ENCODE results near the gene PLAC8L1. TPM values are rescaled to one million over a fixed set of nuclear protein-coding genes. Genes with fewer than 3 reads are reported as not detected.

Gene PLAC8L1
- polyA plus RNA-seq, 1 donor (not counting 4 experiments of a cell fraction or from before 2014, with no cell fraction given) = 0.69 TPM

- Histone ChIP-seq H2AFZ (ENCODE audit: control insufficient read depth, low read length) (no peak overlapping the region), H3K4me1 (ENCODE audit: control insufficient read depth, extremely low read depth, insufficient read depth, low read length) (peaks cover 11% of the 10 kb centered on the region), H3K9me3 (ENCODE audit: control insufficient read depth, low read depth, low read length) (no peaks in the 10 kb centered on the region), H3K9ac (ENCODE audit: control insufficient read depth, extremely low read depth, insufficient read depth, low read length) (no peak overlapping the region), H3K36me3 (ENCODE audit: control insufficient read depth in 2 of 2, extremely low read depth in 1 of 2, insufficient read depth in 2 of 2, low read length in 2 of 2) (peaks cover 7 to 13% of the 10 kb centered on the region in 2 experiments), H4K20me1 (ENCODE audit: control insufficient read depth, extremely low read depth, insufficient read depth, low read length) (no peaks in the 10 kb centered on the region), H3K4me2 (ENCODE audit: control insufficient read depth, extremely low read depth, insufficient read depth, low read depth, low read length) (no peak overlapping the region), H3K79me2 (ENCODE audit: control insufficient read depth, insufficient read depth, low read length) (no peaks in the 10 kb centered on the region), H3K4me3 (ENCODE audit: control insufficient read depth in 2 of 3, extremely low read depth in 1 of 3, insufficient read depth in 2 of 3, low read depth in 1 of 3, low read length in 3 of 3) (no peak overlapping the region), H3K27me3 (ENCODE audit: control insufficient read depth, extremely low read depth, insufficient read depth, low read length) (no peaks in the 10 kb centered on the region), H3K9me1 (ENCODE audit: control insufficient read depth, extremely low read depth, insufficient read depth, low read length) (no peaks in the 10 kb centered on the region), H3K27ac (ENCODE audit: control insufficient read depth, insufficient read depth, low read length) (no peak overlapping the region)
- DNase-seq (ENCODE audit: low read depth, low spot score) (no peak), FAIRE-seq (no peak)
- TF ChIP-seq EZH2 (IDR thresholded peaks at IDR 0.05; ENCODE audit: low read length) (no peak), CTCF (optimal IDR thresholded peaks at IDR 0.05 in 1 of 3, IDR thresholded peaks at IDR 0.05 in 1 of 3, conservative IDR thresholded peaks at IDR 0.05 in 1 of 3; ENCODE audit: extremely low read depth in 1 of 3, insufficient read depth in 2 of 3, low read length in 3 of 3) (no peak)
- dilution Hi-C loops (cut with MboI; ENCODE audit: extremely low pct_ligation_motif_present, low sequenced_read_pairs) = no loop called here
These were observed 32.8 kb downstream of the PLAC8L1 start for GRCh38 chr5:146072595-146072994.

GRCh38 chr5:146071171-146071570 lies 34.2 kb downstream of the PLAC8L1 start:
- Histone ChIP-seq H3K79me2 (ENCODE audit: control insufficient read depth, insufficient read depth, low read length) (no peaks in the 10 kb centered on the region), H3K4me3 (ENCODE audit: control insufficient read depth in 2 of 3, extremely low read depth in 1 of 3, insufficient read depth in 2 of 3, low read depth in 1 of 3, low read length in 3 of 3) (no peak overlapping the region), H3K36me3 (ENCODE audit: control insufficient read depth in 2 of 2, extremely low read depth in 1 of 2, insufficient read depth in 2 of 2, low read length in 2 of 2) (peaks cover 12 to 14% of the 10 kb centered on the region in 2 experiments), H3K4me1 (ENCODE audit: control insufficient read depth, extremely low read depth, insufficient read depth, low read length) (peaks cover 11% of the 10 kb centered on the region), H3K27ac (ENCODE audit: control insufficient read depth, insufficient read depth, low read length) (no peak overlapping the region), H3K4me2 (ENCODE audit: control insufficient read depth, extremely low read depth, insufficient read depth, low read depth, low read length) (no peak overlapping the region), H3K9me1 (ENCODE audit: control insufficient read depth, extremely low read depth, insufficient read depth, low read length) (no peaks in the 10 kb centered on the region), H2AFZ (ENCODE audit: control insufficient read depth, low read length) (no peak overlapping the region), H3K9me3 (ENCODE audit: control insufficient read depth, low read depth, low read length) (no peaks in the 10 kb centered on the region), H3K27me3 (ENCODE audit: control insufficient read depth, extremely low read depth, insufficient read depth, low read length) (no peaks in the 10 kb centered on the region), H4K20me1 (ENCODE audit: control insufficient read depth, extremely low read depth, insufficient read depth, low read length) (no peaks in the 10 kb centered on the region), H3K9ac (ENCODE audit: control insufficient read depth, extremely low read depth, insufficient read depth, low read length) (no peak overlapping the region)
- DNase-seq (ENCODE audit: low read depth, low spot score) (no peak), FAIRE-seq (no peak)
- dilution Hi-C loops (cut with MboI; ENCODE audit: extremely low pct_ligation_motif_present, low sequenced_read_pairs) = no loop called here
- TF ChIP-seq EZH2 (IDR thresholded peaks at IDR 0.05; ENCODE audit: low read length) (no peak), CTCF (optimal IDR thresholded peaks at IDR 0.05 in 1 of 3, IDR thresholded peaks at IDR 0.05 in 1 of 3, conservative IDR thresholded peaks at IDR 0.05 in 1 of 3; ENCODE audit: extremely low read depth in 1 of 3, insufficient read depth in 2 of 3, low read length in 3 of 3) (no peak)
